Parathyroid adenoma (tissue), 2 donors: ENCODE measurements around the gene TSHZ2.

Experiments
- H2AFZ ChIP-seq: fragments of 300-600 bp; sonication (generic); one replicate; pipeline ENCODE4 v1.7.0; 2017; ENCODE audit warnings: antibody characterized with exemption, mild to moderate bottlenecking
- H3K27ac ChIP-seq: fragments of 300-600 bp; sonication (generic); one replicate; pipeline ENCODE4 v1.7.0; 2017
- H3K27me3 ChIP-seq: fragments of 300-600 bp; sonication (generic); one replicate; pipeline ENCODE4 v1.7.0; 2017; ENCODE audit warnings: low read length; ENCODE audit not compliant: control insufficient read depth, insufficient read depth
- H3K36me3 ChIP-seq: fragments of 300-600 bp; sonication (generic); one replicate; pipeline ENCODE4 v1.7.0; 2017; ENCODE audit warnings: low read length; ENCODE audit not compliant: control insufficient read depth, insufficient read depth
- H3K4me1 ChIP-seq: fragments of 300-600 bp; sonication (generic); one replicate; pipeline ENCODE4 v1.7.0; 2017; ENCODE audit warnings: control low read depth
- H3K4me2 ChIP-seq: fragments of 300-600 bp; sonication (generic); one replicate; pipeline ENCODE4 v1.7.0; 2017; ENCODE audit warnings: low read length
- H3K4me3 ChIP-seq: fragments of 300-600 bp; sonication (generic); one replicate; pipeline ENCODE4 v1.7.0; 2017; ENCODE audit warnings: low read depth, low read length
- H3K79me2 ChIP-seq: fragments of 300-600 bp; sonication (generic); one replicate; pipeline ENCODE4 v1.7.0; 2017; ENCODE audit warnings: control low read depth
- H3K9ac ChIP-seq: fragments of 300-600 bp; sonication (generic); one replicate; pipeline ENCODE4 v1.7.0; 2017; ENCODE audit warnings: mild to moderate bottlenecking
- H3K9me3 ChIP-seq: fragments of 300-600 bp; sonication (generic); one replicate; pipeline ENCODE4 v1.7.0; 2017; ENCODE audit warnings: low read length; ENCODE audit not compliant: control insufficient read depth
- TF ChIP-seq, protein P1 (sequence below): fragments of 300-600 bp; sonication (generic); IDR thresholded peaks from one replicate; pipeline ENCODE4 v1.7.0; 2017; ENCODE audit warnings: antibody characterized with exemption, mild to moderate bottlenecking
- donor health status: primary hyperparathyroidism.

TSHZ2 gene

DNA sequence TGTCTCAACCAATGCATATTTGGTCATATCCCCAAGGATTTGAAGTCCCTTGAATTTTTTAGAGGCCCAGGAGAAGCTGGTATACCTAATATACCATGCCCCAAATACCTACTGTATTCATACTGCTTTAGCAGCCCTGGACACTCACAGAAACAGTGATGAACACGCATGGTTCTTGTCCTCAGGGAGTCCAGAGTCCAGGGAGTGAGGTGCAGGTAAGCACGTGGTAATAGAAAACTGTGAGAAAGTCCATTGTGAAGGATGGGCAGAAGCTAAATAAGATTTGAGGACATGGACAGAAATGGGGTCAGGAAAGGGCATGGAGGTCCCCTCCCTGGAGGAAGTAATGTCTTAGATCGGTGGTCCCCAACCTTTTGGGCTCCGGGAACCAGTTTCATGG is 85.4 kb downstream of the TSHZ2 start:
- H3K36me3 ChIP-seq: no peaks in the 10 kb centered on the region
- H3K9me3 ChIP-seq: no peaks in the 10 kb centered on the region
- no peak overlapping the region for H2AFZ ChIP-seq
- no peaks in the 10 kb centered on the region for H3K79me2 ChIP-seq
- no peaks in the 10 kb centered on the region for H3K27me3 ChIP-seq
- H3K4me3 ChIP-seq: no peak overlapping the region
- TF ChIP-seq, protein P1, sequence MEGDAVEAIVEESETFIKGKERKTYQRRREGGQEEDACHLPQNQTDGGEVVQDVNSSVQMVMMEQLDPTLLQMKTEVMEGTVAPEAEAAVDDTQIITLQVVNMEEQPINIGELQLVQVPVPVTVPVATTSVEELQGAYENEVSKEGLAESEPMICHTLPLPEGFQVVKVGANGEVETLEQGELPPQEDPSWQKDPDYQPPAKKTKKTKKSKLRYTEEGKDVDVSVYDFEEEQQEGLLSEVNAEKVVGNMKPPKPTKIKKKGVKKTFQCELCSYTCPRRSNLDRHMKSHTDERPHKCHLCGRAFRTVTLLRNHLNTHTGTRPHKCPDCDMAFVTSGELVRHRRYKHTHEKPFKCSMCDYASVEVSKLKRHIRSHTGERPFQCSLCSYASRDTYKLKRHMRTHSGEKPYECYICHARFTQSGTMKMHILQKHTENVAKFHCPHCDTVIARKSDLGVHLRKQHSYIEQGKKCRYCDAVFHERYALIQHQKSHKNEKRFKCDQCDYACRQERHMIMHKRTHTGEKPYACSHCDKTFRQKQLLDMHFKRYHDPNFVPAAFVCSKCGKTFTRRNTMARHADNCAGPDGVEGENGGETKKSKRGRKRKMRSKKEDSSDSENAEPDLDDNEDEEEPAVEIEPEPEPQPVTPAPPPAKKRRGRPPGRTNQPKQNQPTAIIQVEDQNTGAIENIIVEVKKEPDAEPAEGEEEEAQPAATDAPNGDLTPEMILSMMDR: no peak
- H3K9ac ChIP-seq: no peak overlapping the region
- H3K4me2 ChIP-seq: no peak overlapping the region
- no peak overlapping the region for H3K27ac ChIP-seq
- no peaks in the 10 kb centered on the region for H3K4me1 ChIP-seq

DNA sequence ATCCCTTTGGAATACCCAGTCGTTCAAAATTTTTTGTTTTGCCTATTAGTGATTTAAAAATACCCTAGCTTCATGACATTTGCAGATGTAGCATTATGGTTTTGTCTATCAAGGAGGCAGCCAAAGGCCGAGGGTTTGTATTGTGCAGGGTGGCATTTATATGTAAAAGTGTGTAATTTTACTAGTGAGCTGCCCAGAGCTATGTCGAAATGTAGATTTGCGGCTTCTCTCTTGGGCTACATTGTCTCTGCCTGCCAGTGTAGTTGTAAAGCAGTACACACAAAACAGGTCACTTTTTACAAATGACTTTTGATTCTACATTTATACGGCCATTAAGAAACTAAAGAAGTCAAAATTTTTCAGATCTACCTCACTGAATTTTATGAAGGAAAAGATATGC is 87.7 kb downstream of the TSHZ2 start:
- TF ChIP-seq, protein P1: no peak
- no peak overlapping the region for H3K4me3 ChIP-seq

DNA sequence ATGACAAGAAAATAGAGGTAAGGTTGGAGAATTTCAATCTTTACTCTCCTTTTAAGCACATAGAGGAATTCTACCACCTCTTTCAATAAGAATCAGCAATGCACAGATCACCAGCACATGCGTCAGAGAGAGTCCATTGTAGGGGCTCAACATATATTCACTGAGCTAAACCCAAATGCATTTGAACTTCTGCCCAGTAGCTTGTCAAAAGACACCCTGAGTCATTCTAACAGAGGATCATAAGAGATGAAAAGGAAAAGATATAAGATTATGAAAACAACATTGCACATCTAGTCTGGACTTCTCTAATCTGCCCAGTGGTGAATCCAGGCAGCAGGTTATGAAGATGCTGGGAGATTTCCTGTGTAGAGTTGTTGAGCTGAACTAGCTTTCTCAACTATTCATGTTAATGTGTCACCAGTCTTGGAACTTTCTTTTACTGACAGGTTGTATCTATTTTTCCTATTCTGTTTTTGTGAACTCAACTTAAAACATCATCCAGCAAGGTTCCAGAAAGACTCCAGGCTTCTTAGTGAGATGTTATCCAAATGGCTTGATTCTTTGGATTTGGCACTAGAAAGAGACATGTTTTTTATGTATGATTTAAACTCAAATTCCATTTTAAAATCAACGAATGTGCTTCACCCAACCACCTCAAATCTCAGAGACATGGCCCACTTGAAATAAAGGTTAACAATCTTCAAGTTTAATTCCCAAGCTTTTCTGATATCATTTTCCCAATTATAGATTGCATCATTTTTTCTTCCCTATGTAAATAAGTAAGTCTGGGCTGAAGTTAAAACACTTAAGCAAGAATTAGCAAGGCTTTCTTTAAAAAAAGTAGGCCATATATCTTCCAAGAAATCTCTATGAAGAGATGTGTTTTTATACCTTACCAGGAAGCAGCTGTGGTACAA is 89.3 kb downstream of the TSHZ2 start:
- no peaks in the 10 kb centered on the region for H3K36me3 ChIP-seq
- TF ChIP-seq, protein P1: no peak
- H3K27me3 ChIP-seq: no peaks in the 10 kb centered on the region
- no peak overlapping the region for H3K4me3 ChIP-seq
- no peak overlapping the region for H3K9ac ChIP-seq
- no peaks in the 10 kb centered on the region for H3K79me2 ChIP-seq
- H3K4me1 ChIP-seq: no peaks in the 10 kb centered on the region
- H3K9me3 ChIP-seq: no peaks in the 10 kb centered on the region
- no peak overlapping the region for H2AFZ ChIP-seq
- no peak overlapping the region for H3K4me2 ChIP-seq
- no peak overlapping the region for H3K27ac ChIP-seq

More for the DNA sequence above, 87.7 kb downstream of the TSHZ2 start:
- Histone ChIP-seq H3K4me2 (no peak overlapping the region), H3K79me2 (no peaks in the 10 kb centered on the region), H3K36me3 (no peaks in the 10 kb centered on the region), H3K9me3 (no peaks in the 10 kb centered on the region), H3K27me3 (no peaks in the 10 kb centered on the region), H3K9ac (no peak overlapping the region), H3K27ac (no peak overlapping the region), H2AFZ (no peak overlapping the region), H3K4me1 (no peaks in the 10 kb centered on the region)

DNA sequence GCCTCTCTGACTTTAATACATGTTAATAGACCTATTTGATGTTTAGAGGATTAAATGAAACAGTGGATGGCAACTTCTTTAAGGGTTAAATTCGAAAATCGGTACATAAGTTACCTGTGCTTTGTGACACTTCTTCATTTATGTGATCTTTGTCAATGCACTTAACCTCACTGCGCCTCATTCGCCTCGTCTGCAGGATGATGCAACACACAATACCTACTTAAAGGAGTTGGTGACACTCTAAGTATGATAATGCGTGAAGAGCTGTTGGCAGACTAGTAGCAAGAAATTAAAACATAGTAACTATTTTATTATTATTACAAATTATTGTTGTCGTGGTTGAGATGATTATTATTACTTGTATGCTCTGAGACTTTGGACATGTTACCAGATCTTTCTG is 92.8 kb downstream of the TSHZ2 start:
- Histone ChIP-seq H3K4me2 (no peak overlapping the region), H3K9ac (no peak overlapping the region), H3K4me1 (no peaks in the 10 kb centered on the region), H3K9me3 (no peaks in the 10 kb centered on the region), H3K4me3 (no peak overlapping the region), H2AFZ (no peak overlapping the region), H3K27me3 (no peaks in the 10 kb centered on the region), H3K27ac (no peak overlapping the region), H3K36me3 (no peaks in the 10 kb centered on the region), H3K79me2 (no peaks in the 10 kb centered on the region)
- TF ChIP-seq, protein P1: no peak

DNA sequence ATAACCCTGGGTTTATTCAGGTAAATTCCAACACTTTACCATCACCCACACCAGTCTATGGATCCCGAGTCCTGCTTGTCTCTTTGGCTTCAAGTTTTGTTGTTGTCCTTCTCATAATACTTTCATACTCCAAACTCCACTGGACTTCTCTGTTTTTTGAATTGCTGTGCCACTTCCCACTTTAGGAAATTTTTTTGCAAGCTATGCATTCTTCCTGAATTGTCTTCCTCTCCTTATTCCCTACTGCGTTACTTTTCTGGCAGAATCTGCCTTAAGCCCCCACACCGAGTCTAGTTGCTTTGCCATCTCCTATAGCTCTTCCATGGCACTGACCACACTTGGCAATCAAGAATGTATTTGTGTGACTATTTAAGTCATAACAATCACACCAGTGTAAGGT is 96.1 kb downstream of the TSHZ2 start:
- Histone ChIP-seq H3K4me3 (no peak overlapping the region), H3K36me3 (no peaks in the 10 kb centered on the region), H3K9me3 (no peaks in the 10 kb centered on the region), H2AFZ (no peak overlapping the region), H3K4me2 (no peak overlapping the region), H3K4me1 (no peaks in the 10 kb centered on the region), H3K79me2 (no peaks in the 10 kb centered on the region), H3K27me3 (no peaks in the 10 kb centered on the region), H3K9ac (no peak overlapping the region), H3K27ac (no peak overlapping the region)
- TF ChIP-seq, protein P1: no peak
